NCI-H2196 (cell line): ENCODE data around the gene TAF1B.

Experiments
- DNase-seq: peaks from one replicate; lab custom pipeline; 2025; ENCODE audit not compliant: unreplicated experiment; lab: John Stamatoyannopoulos, UW

The TAF1B gene

DNA sequence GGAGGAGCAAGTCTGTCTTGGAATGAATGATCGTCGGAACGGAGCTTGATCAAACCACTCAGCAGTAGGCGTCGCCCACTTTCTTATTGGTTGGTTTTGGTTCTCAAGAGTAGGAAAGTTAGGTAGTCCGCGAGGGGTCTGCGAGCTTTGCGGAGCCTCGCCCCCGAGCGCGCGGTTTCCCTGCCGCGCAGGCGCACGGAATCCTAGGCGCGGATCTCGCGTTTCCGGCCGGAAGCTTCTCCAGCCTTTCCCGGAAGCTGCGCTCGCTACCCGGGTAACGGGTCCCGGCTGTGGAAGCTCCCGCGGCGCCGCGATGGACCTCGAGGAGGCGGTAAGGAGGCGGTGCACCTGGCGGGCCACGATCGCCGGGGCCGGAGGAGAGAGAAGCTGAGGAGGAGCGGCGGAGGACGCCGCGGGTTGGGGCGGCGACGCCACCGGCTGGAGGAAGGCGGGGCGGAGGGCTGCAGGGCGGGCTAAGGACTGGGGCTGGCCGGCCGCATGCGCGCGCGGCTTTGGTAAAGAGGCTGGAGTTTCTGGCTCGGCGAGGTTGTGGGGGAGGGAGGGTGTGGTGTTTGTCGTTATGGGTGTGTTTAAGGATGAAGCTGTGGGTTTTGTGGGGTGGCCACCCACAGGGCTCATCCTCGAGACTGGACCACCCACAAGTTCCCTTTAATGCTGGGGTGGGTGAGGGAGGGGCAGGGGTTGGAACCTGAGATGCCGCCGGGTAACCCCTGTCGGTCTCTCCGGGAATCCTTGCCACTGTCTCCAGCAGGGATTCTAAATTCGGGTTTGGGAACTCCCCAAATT, at the start of gene TAF1B:
TSS of gene TAF1B (plus strand) at position 246 of the 807 bp plus-strand sequence. CDS start at position 314, 68 bp downstream.
- peak; percentile 94 for DNase-seq

DNA sequence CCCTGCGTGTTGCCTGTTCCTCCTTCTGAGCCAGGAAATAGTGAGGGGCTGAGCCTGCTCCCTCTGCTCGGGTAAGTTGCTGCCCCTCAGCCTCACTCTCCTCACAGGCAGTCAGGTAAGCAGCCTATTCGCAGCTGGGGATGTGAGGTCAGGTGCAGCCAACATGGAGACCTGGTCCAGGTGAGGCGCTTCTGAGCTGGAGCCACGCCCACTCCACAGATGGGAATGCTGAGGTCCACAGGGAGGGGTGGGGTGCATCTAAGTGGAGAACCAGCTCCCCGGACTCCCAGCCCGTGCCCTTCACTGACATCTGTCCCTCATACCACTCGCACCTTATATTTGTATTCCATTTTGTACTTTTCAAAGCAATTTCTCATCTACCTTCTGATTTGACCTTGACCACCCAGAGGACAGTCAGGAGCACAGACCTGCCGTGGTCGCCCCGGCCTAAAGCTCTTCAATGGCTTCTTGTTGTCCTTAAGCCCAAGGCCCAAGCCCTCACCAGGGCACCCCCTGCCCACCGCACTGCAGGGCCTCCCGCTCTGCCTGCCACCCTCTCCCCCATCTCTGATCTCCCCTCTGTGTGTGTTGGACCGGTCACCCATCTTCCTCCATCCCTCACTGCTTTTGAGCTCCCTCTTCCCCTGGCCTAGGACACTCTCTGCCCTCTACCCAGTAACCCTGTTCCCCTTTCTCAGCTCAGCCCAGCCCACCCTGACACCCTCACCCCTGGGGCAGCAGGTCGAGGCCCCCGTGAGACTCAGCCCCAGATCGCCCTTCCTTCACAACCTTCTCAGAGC, 49.2 kb upstream of the TAF1B start:
- no peak for DNase-seq

DNA sequence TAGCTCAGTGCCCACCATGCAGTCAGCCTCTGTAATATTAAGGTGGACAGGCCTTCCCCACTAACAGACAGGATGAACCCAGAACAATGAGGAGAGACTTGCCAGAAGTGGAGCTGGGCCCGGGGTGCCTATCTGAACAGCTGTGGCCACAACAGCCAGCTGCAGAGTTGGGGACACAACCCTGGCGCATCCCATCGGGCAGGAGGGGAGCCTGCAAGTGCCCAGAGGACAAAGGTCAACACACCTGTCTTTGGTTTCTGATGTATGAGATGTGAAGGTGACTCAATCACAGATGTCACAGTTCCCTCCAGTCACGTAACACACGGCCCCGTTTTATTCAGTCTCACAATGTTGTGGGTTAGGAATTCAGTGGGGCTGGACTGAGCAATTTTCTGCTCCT, 48.2 kb upstream of the TAF1B start:
- DNase-seq, result no peak

DNA sequence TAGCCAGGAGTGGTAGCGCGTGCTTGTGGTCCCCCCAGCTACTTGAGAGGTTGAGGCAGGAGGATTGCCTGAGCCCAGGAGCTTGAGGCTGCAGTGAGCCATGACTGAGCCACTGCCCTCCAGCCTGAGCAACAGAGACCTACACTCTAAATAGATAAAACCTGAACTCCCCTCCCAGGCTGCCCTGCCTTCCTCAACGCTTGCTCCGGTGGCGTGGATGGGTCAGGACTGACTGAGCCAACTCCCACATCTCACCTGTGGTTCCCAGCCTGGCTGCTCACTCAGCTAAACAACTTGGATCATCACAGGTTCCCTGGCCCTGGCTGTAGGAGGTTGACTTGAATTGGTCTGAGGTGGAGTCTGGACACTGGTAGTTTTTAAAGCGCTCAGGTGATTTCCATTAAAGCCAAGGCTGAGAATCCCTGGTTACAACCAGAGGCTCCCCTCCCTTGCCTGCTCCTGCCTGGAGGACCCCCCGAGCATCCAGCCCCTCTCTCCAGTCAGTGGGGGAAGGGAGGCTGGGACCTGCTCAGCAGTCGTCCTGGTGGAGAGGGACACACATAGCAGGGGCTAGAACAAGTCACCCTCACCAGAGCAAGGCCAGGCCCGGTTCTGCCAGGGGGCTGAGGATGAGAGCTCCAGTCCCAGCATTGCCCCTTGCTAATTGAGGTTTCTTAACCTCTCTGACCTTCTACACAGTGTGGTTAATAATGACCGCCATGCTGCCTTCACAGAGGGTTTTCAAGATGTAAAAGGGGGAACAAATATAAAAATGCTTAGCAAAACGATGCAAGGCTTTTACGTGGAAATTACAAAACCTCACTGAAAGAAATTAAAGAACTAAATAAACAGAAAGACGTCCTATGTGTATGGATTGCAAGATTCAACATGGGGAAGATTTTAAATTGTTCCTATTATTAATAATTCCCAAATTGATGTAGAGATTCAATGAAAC, 46.9 kb upstream of the TAF1B start:
- DNase-seq, result no peak

DNA sequence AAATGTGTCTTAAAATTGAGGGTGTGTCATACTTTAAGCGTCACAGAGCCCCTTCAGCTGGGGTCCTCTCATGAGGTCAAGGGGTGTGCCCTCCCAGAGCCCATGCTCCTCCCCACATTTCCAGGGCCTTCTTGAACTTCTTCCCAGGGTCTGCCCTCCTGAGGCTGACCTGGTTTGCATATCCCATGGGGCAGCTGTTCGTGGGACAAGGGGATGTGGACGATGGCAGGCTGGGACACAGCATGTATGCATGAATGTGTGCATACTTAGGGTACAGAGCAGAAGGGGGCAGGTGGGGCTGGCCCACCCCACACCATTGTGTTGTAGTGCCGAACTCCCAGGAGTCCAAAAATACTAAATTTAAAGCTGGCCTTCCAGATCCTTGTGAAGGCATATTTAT, 46.2 kb upstream of the TAF1B start:
- DNase-seq, result no peak

DNA sequence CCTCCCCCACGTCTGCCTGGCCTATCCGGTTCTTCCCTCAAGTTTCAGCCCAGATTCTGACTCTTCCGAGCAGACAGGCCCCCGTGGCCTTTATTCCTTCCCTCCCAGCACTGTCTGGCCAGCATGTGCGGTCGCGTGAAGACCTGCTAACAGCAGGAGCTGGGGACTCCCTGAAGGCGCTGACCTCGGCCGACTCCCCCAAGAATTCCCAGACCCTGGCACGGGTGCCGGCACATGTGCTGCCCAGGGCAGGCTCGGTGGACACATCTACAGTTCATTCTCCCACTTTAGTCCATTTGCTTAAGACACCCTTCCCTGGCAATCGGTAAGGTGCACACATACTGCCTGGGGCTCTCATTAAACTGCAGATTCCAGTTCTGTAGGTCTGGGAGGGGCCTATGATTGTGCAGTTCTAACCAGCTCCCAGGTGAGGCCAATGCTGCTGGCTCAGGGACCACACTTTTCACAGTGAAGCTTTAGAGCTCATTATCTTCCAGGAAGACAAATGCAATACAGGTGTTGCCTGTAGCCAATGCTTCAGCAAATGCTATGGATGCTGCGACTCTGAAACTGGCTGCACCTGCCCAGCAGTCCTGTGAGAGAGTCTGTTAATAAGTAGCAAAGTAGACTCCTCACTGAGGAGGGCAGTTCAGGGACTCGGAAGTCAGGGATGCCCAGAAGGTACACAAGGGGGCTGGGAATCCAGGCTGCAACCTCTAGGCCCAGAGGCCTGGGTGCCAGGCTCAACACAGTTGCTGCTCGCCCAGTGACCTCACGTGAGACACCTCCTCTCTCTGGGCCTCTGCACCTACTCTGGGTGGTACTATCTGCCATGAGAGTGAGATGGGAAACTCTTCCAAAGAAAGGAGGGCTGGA, 45.4 kb upstream of the TAF1B start:
- no peak for DNase-seq

DNA sequence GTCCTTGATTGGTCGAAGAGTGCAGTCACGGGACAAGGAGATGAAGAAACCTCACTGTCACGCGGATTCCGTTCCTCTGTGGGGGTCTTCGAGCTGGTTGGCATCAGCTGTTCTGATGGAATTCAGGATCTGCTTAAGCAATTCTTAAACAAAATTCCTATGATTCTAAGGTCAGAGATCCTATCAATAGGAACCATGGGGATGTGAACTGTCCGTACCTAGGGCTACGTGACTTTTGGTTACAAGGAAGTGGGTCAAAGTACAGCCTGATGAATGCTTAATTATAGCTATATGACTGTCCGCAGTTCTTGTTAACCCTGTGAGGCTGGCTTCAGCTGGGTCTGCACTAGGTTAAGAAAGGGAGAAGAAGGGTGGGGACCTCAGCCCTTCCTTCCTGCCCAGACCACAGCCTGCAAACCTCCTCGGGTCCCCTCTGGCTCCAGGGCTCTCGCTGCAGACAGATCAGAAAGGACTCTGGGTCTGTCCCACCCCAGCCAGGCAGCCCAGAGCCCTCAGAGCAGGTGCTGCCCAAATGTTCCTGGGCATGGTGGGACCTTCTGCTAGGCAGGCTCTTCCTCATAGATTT, 44.2 kb upstream of the TAF1B start:
- no peak for DNase-seq

DNA sequence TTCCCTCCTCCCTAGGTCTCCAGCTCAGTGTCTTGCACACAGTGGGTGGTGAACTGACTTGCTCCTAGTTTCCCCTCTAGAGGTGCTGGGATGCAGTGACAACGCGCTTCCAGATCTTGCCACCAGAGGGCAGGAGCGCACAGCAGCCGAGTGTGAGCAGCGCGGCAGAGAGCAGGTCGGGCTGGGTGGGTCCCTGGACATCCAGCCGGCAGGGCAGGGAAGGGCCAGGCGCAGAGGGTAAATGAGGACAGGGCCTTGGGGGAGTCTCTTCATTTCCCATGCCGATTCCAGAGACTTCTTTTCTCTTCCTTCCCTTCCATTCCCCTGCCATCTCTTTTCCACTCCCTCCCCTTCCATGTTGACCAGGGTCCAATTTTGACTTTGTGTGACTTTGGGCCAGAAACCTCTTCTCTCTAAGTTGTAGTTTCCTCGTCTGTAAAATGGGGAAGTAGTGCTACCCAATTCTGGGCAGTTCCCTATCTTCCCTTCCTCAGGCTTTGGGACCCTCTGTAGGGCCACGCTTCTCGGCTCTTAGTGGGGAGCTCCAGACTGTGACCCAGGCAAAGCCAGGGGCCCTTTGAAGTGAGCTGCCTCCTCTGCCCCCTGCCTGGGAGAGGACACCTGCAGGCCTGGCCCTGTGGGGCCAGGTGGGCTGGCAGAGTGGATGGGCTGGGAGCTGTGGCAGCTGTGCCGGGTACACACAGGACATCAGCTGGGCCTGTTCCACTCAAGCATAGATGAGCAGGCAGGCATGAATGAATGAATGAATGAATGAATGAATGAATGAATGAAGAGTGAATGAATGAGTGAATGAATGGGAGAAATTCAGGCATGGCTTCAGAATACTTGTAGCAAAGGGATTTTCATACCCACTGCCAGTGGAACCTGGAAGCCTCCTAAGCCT, 43.3 kb upstream of the TAF1B start:
- DNase-seq, result peak; percentile 83

DNA sequence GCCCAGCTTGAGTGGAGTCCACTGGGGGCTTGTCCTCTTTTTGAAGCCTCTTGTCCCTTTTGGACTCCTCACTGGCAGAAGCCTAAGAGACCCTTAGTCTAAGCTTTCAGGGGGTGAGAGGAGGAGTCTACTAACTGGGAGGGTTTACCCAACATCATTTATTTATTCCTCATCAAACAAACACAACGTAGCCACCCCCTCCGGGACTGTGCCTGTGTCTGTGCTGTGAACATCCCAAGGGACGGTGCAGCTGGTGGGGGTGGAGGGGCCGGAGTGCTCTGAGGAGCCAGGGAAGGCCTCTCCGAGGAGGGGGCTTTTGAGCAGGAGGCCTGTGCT, 42.7 kb upstream of the TAF1B start:
- DNase-seq, result no peak

DNA sequence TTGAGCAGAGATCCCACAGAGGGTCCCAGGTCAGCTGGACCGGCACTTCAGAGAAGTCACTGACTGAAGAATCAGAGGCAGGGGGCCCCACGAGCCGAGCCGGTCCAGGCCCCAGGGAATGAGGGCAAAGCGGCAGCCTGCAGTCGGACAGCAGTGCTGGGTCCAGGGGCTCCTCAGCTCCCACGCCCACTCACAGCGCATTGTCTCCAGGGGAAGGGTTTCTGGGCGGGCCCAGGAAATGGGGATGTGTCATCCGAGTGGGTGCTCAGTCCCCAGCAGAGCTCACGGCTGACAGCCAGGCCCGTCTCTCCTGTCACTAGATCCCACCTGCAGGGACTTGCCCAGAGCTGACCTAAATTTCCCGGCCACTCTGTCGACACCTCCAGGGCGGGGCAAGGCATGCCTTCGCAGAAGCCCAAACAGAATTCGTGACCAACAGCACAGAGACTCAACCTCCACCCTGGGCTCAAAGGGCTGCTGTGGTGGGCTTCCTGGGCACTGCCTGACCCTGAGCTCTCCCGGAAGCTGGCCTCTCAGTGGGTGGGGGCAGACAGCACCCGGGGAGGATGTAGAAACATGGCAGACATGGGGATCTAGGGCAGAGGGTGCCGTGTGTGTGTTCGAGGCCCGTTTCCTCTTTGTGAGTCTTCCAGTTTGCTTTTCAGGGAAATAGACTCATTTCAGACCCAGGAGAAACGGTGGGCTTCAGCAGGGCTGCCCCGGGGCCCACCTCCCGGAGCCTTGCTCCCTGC, 42.1 kb upstream of the TAF1B start:
- no peak for DNase-seq

DNA sequence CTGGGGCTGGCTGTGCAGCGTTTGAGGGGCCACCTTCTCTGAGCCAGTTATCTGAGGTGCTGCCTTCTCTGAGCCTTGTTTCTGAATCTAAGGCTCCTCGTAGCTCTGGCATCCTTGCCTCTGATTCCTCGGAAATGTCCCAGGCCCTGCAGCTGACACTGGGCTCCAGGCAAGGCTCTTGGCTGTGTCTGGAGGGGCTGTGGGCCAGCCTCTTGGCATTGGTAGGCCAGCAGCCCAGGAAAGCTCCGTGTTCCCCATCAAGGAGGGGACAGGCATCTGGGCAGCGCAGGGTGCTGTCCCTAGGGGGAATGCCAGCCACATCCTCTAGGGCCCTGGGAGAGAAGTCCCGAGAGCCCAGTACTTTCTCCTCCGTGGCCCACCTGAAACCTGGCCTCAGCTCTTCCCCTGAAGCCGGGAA, 40.7 kb upstream of the TAF1B start:
- no peak for DNase-seq

DNA sequence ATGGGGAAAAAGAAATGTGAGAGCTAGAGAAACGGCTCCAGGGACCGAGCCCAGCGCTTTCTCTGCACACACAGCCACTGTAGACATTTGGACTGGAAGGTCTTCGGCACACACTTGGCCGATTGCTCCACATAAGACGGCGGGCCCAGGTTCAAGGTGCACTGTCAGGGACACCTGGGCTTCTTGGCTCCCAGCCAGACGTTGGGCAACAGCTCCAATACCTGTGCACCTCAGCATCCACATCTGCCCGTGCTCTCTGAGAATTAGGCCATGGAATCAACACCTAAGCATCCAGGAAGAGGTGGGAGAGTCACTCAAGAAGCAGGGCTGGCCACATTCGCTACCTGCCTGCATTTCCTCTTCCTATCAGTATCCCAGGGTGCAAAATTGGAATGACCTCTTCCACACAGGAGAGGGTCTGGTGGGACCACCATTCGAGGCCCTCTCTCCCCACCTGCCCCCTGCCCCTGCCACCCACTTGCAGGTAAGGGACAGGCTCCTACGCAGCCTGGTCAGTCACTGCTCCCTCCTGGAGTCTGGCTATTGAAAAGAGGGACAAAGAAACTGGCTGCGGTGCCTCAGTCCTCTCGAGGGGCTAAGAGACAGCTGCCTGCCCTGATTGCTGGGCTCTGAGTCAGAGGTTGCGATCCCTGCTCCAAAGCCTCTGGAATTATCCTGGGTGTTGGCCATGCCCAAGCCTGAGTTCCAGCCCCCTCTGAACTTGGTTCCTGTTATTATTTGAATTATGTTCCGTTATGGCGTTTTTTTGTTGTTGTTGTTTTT, 40.1 kb upstream of the TAF1B start:
- DNase-seq, result peak; percentile 8

DNA sequence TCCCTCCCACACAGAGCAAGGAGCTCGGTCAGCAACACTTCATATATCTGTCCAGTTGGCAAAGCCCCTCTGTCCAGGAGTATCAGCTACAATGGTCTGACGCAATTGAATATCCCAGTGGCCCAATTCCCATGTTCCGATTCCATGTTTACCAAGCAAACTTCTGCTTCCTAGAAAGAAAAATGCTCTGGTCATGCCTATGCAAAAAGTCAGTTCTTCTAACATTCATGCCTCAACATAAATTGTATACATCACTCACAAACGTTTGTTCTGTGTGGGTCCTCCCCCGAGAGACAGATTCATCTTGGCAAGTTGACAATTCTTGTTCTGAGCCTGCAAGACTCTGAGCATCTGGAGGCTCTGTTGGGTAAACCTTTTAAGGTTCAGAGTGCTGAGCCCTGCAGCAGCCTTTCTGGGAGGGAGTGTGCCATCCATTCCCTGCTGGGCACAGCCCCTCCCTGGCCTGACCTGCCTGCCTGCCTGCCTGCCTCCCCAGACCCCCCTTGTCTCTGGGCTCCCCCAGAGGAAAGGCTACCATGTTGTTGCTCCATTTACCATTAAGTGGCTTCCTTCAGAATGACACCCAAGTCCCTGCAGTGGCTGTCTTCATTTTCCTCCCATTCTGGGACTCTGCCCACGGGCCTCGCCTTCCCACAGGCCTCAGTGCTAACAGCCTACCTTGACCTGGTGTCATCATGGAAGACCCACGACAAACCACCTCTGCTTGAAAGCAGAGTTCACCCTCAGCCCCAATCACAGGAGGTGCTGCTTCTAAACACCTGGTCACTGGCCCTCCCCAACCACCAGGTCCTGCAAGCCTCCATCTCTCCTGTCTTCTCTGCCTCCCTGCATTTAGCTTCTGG, 37.6 kb upstream of the TAF1B start:
- DNase-seq, result no peak

DNA sequence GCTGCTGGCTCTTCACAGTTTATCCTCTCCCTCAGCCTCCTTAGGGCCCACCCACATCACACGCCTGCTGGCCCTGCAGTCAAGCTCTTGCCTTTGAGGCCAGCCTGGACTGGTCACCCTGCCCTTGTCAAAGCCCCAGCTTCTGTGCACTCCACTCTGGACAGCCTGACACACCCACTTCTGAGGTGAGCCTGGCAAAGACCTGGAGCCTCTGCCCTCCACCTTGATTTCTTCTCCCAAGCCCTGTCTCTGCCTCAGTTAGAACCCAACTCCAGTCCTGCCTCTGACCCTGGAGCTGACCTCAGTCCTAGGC, 37.0 kb upstream of the TAF1B start:
- no peak for DNase-seq

DNA sequence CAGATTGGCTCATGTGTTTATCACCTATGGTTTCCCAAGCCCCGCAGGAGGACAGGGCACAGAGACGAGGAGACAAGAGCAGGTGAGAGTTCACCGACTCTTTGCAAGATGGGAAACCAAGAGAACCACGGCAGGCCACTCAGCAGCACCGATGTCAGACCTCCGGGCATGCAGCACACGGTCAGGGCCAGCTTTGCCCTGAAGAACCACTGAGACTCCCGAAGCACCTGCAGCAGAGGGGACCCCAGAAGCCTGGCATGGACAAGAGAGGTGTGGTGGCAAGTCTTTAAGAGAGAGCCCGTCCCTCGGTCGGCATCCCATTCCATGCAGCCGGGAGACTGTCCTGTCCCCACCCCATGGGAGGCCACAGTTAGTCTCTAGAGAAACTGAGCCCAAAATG, 36.6 kb upstream of the TAF1B start:
- DNase-seq, result no peak

DNA sequence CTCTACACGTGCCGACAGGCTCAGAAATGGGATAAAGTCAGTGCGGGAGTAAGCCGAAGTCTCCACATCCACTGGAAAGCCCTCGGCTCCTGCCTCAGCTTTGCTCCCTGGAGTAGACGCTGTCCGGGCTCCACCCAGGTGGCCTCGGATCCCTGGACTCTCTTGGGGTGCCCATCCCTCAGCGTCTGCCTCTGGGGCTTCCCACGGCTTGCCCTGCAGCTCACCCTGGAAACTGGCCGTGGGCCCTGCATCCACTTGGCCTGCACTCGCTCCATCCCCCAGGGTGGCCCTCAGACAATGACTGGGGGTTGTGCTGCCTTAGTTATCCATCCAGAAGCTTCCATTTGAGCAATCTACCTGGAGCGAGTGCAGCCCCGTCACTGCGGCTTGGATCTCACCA, 36.2 kb upstream of the TAF1B start:
- no peak for DNase-seq
